MM.1S (cell line): ENCODE measurements around the gene ADH1B.

Experiments
- CTCF ChIP-seq: fragments of 300-600 bp; sonication (generic); IDR thresholded peaks from 2 replicates; pipeline ENCODE4 v1.5.1; 2016; ENCODE audit warnings: antibody characterized with exemption, low read length, mixed read lengths
- EZH2 ChIP-seq: fragments of 300-600 bp; sonication (generic); optimal IDR thresholded peaks from 2 replicates; pipeline ENCODE3; 2017; ENCODE audit warnings: low read depth, mild to moderate bottlenecking, antibody characterized with exemption, low read length, mixed read lengths

GRCh38 chr4:99361899-99362275 lies 40.7 kb upstream of the ADH1B start:
- no peak for TF ChIP-seq CTCF
- no peak for TF ChIP-seq EZH2
